Activated CD4-positive, alpha-beta memory T cell treated with anti-CD3 and anti-CD28 coated beads for 36 hours (primary cell): ENCODE measurements around the gene RALGAPB. TPM values are rescaled to one million over a fixed set of nuclear protein-coding genes. Genes with fewer than 3 reads are reported as not detected.
"Not testable (repeated sequence)": the region's sequence is repeated elsewhere in the genome, so short reads cannot be mapped to it uniquely, and the experiment has no call there.

ENCODE experiments used
- CTCF ChIA-PET: fragments of 350-600 bp; sonication (Branson Sonifier 250); formaldehyde crosslinking; loops from one replicate; lab custom pipeline; 2021; ENCODE audit warnings: antibody characterized with exemption, inconsistent platforms; lab: Charles Lee
- POLR2A ChIA-PET: fragments of 350-600 bp; sonication (Branson Sonifier 250); formaldehyde crosslinking; loops from one replicate; lab custom pipeline; 2021; ENCODE audit warnings: antibody characterized with exemption; lab: Charles Lee
- DNase-seq: peaks from one replicate; pipeline ENCODE4 v3.0.0-alpha.2; 2020
- H3K27ac Mint-ChIP-seq: one replicate; pipeline ENCODE4 v1.8.0; 2021; ENCODE audit warnings: mixed read lengths
- H3K27me3 Mint-ChIP-seq: one replicate; pipeline ENCODE4 v1.8.0; 2021; ENCODE audit warnings: mixed read lengths
- H3K36me3 Mint-ChIP-seq: one replicate; pipeline ENCODE4 v1.8.0; 2021; ENCODE audit warnings: mixed read lengths
- H3K4me1 Mint-ChIP-seq: one replicate; pipeline ENCODE4 v1.8.0; 2021; ENCODE audit warnings: low read depth, mixed read lengths
- H3K4me3 Mint-ChIP-seq: one replicate; pipeline ENCODE4 v1.8.0; 2021; ENCODE audit warnings: mild to moderate bottlenecking, mixed read lengths
- H3K9me3 Mint-ChIP-seq: one replicate; pipeline ENCODE4 v1.8.0; 2021; ENCODE audit warnings: mixed read lengths
- intact Hi-C: fragments of 100-400 bp; cut with micrococcal nuclease; formaldehyde crosslinking; loops from one replicate; pipeline ENCODE4 v1.15.1; 2023
- total RNA-seq, 2 experiments: library from RNA; stranded (reverse); gene quantifications; one replicate each; pipeline ENCODE4 v1.2.3, GENCODE V29; 2021

The RALGAPB gene
- total RNA-seq, 2 experiments from 2014 or later = 25.7 to 25.8 TPM

GRCh38 chr20:38461569-38461968 lies 11.1 kb upstream of the RALGAPB start:
- POLR2A ChIA-PET, H3K27me3 Mint-ChIP-seq, H3K27ac Mint-ChIP-seq, H3K4me3 Mint-ChIP-seq, CTCF ChIA-PET, H3K4me1 Mint-ChIP-seq, DNase-seq, H3K9me3 Mint-ChIP-seq, H3K36me3 Mint-ChIP-seq, intact Hi-C loops: not testable (repeated sequence)

GRCh38 chr20:38466171-38466570 lies 6.5 kb upstream of the RALGAPB start:
- POLR2A ChIA-PET = no interaction called here
- intact Hi-C loops = no loop called here
- CTCF ChIA-PET = no interaction called here
- H3K4me3 Mint-ChIP-seq = no peak overlapping the region
- no peak for DNase-seq
- no peaks in the 10 kb centered on the region for H3K9me3 Mint-ChIP-seq
- H3K27me3 Mint-ChIP-seq = no peaks in the 10 kb centered on the region
- H3K36me3 Mint-ChIP-seq = no peaks in the 10 kb centered on the region
- H3K4me1 Mint-ChIP-seq = no peaks in the 10 kb centered on the region
- no peak overlapping the region for H3K27ac Mint-ChIP-seq

DNA sequence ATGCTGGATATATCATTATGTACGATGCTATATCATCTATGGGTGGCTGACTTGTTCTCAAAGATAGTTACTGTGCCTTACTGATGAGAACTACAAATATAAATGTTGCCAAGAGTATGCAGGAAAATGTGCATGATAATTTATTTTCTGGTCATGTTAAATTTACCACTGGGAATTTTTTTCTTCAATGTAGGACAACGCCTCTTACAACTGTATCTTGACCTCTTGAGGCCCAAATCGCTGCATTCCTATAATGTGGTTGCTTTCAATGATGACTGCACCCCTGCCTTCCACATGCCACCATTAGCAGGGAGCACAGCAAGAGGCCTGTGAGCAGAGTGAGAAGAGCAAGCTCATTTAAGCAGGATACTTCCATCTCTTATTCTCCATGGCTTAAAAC lies 5.7 kb upstream of the RALGAPB start:
- POLR2A ChIA-PET = no interaction called here
- Mint-ChIP-seq H3K36me3 (no peaks in the 10 kb centered on the region), H3K9me3 (no peaks in the 10 kb centered on the region), H3K4me1 (peaks cover 4% of the 10 kb centered on the region), H3K27me3 (no peaks in the 10 kb centered on the region), H3K4me3 (no peak overlapping the region), H3K27ac (no peak overlapping the region)
- DNase-seq = no peak
- CTCF ChIA-PET = interaction anchor here (1.5 kb wide), 1 partner anchor 22 kb away, joined by 3 read pairs; no protein-coding TSS in a partner anchor
- intact Hi-C loops = no loop called here

- Mint-ChIP-seq H3K9me3 (no peaks in the 10 kb centered on the region), H3K27ac (no peak overlapping the region), H3K27me3 (no peaks in the 10 kb centered on the region), H3K36me3 (no peaks in the 10 kb centered on the region), H3K4me3 (no peak overlapping the region), H3K4me1 (peaks cover 36% of the 10 kb centered on the region)
- intact Hi-C loops = no loop called here
- CTCF ChIA-PET = interaction anchor here (3.4 to 7.1 kb wide), 2 partner anchors 24 to 37 kb away, joined by 38 to 68 read pairs; partner anchors contain the start of gene SNHG17
- DNase-seq = no peak
- POLR2A ChIA-PET = interaction anchor here (1.0 kb wide), 1 partner anchor 36 kb away, joined by 3 read pairs; the partner anchor contains the start of gene SNHG17
Observed at GRCh38 chr20:38471245-38471644, 1.4 kb upstream of the RALGAPB start.

DNA sequence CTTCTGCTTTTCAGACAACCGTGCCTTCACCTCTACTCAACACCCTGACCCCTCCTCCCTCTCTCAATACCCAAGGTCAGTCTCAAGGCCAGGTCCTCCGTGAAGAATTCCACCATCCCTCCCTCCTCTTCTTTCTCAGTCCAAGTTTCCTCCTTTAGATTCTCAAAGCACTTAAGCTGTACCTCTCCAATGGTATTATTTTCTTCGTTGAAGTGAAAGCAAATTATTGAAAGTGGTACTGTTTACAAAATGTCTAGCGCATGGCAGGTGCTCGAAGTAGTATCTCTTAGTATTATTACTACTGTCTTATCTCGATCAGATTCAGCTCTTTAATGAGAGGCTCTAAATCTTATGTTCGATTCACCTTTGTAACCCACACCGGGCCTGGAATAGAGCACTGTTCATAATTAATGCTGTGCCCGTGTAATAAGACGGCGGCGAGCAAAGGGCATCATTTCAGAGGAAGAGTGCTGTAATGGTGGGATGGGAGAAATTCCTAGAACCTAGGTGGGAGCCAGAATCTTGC lies 593 bp upstream of the RALGAPB start:
- peak overlapping the region; percentile 84 for H3K4me3 Mint-ChIP-seq
- CTCF ChIA-PET = interaction anchor here (0.8 to 7.1 kb wide), 12 partner anchors 9 to 430 kb away, joined by 3 to 68 read pairs (median 4); partner anchors contain the start of gene SNHG17
- intact Hi-C loops = loop anchor here (1.0 kb wide), 4 partner anchors 26 to 454 kb away; partner anchors contain the start of genes FAM83D, RPRD1B, SNHG17 and TTI1

GRCh38 chr20:38473367-38473795 lies 738 bp downstream of the RALGAPB start:
- Mint-ChIP-seq H3K4me3 (peak overlapping the region; percentile 84), H3K9me3 (no peaks in the 10 kb centered on the region), H3K4me1 (peaks cover 50% of the 10 kb centered on the region), H3K27ac (no peak overlapping the region), H3K36me3 (no peaks in the 10 kb centered on the region), H3K27me3 (no peaks in the 10 kb centered on the region)
- intact Hi-C loops = no loop called here
- DNase-seq = no peak
- POLR2A ChIA-PET = interaction anchor here (1.0 to 2.1 kb wide), 3 partner anchors 27 to 61 kb away, joined by 3 to 13 read pairs (median 13); partner anchors contain the start of gene SNHG17
- CTCF ChIA-PET = interaction anchor here (0.7 to 7.1 kb wide), 8 partner anchors 13 to 117 kb away, joined by 3 to 68 read pairs (median 6); partner anchors contain the start of gene SNHG17

More for the DNA sequence above, 593 bp upstream of the RALGAPB start:
- no peak for DNase-seq
- Mint-ChIP-seq H3K4me1 (peaks cover 39% of the 10 kb centered on the region), H3K27me3 (no peaks in the 10 kb centered on the region), H3K27ac (peak overlapping the region; percentile 84), H3K9me3 (no peaks in the 10 kb centered on the region), H3K36me3 (no peaks in the 10 kb centered on the region)
- POLR2A ChIA-PET = interaction anchor here (1.5 to 2.1 kb wide), 3 partner anchors 25 to 37 kb away, joined by 4 to 13 read pairs (median 13); partner anchors contain the start of gene SNHG17

DNA sequence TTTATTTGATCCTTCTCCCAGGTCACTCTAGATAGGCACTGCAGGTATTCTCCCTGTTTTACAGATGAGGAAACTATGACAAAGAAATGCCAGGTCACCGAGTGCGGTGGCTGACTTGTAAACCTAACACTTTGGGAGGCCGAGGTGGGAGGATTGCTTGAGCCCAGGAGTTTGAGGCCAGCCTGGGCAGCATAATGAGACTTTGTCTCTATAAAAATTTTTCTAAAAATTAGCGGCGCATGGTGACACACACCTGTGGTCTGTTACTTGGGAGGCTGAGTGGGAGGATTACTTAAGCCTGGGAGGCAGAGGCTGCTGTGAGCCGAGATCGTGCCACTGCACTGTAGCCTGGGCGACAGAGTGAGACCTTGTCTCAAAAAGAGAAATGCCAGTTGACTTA lies 5.1 kb downstream of the RALGAPB start:
- no peaks in the 10 kb centered on the region for H3K27me3 Mint-ChIP-seq
- intact Hi-C loops = no loop called here
- no peaks in the 10 kb centered on the region for H3K9me3 Mint-ChIP-seq
- H3K27ac Mint-ChIP-seq = no peak overlapping the region
- peaks cover 50% of the 10 kb centered on the region for H3K4me1 Mint-ChIP-seq
- no peak overlapping the region for H3K4me3 Mint-ChIP-seq
- no peak for DNase-seq
- CTCF ChIA-PET = no interaction called here
- H3K36me3 Mint-ChIP-seq = peaks cover 6% of the 10 kb centered on the region
- POLR2A ChIA-PET = no interaction called here

DNA sequence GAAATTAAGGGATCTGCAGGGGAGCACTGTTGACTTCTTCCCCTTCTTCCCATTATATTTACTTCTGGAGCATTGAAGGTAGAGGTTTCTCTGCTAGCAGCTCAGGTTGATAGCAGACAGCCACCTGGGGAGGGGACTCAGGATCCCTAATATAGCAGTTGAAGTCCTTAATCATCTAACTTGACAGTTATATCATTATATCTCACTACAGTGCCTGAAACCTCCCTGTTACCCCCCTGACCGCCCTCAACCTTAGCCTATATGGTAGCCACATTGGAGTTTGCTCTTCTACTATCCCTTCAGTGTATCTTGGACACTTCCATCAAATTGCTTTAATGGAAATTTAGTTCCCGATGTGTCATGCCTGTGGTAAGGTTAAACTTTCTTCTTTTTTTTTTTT lies 7.0 kb downstream of the RALGAPB start:
- Mint-ChIP-seq H3K27ac (no peak overlapping the region), H3K27me3 (no peaks in the 10 kb centered on the region), H3K4me1 (peaks cover 36% of the 10 kb centered on the region), H3K4me3 (no peak overlapping the region), H3K36me3 (peaks cover 6% of the 10 kb centered on the region), H3K9me3 (no peaks in the 10 kb centered on the region)
- intact Hi-C loops = no loop called here
- DNase-seq = no peak
- CTCF ChIA-PET = interaction anchor here (1.1 kb wide), 1 partner anchor 33 kb away, joined by 4 read pairs; no protein-coding TSS in a partner anchor
- POLR2A ChIA-PET = no interaction called here

DNA sequence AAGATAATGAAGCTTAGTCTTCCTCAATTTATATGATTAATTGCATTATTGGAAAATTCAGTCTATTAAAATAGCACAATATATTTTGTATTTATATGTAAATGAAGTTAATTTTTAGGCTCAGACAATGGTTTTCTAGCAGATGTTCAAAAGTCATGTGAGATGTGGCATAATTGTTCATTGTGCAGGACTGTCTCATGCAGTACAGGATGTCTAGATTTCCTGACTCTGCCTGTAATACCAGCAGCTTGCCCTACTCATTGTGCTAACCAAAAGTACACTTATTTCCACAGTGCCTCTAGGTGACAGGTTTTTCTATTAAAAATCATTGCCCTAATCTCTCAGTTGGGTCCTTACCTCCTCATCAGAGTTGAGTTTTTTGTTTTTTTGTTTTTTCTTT lies 12.4 kb downstream of the RALGAPB start:
- Mint-ChIP-seq H3K9me3 (no peaks in the 10 kb centered on the region), H3K36me3 (peaks cover 16% of the 10 kb centered on the region), H3K27ac (no peak overlapping the region), H3K4me3 (no peak overlapping the region), H3K27me3 (no peaks in the 10 kb centered on the region), H3K4me1 (peaks cover 9% of the 10 kb centered on the region)
- CTCF ChIA-PET = no interaction called here
- DNase-seq = no peak
- intact Hi-C loops = no loop called here
- POLR2A ChIA-PET = no interaction called here

DNA sequence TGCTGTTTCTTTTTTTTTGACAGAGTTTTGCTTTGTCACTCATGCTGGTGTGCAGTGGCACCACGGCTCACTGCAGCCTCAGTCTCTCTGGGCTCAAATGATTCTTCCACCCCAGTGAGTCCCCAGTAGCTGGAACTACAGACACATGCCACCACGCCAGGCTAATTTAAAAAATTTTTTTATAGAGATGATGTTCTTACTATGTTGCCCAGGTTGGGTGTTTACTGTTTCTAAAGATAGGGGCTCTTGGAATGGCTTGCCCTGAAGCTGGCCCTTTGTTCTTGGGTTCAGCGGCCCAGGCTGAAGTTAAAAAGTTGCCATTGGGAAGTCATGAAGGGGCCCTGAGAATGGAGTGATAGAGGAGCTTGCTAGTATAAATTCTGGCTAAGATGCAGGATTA lies 16.5 kb downstream of the RALGAPB start:
- no peaks in the 10 kb centered on the region for H3K27me3 Mint-ChIP-seq
- H3K4me1 Mint-ChIP-seq = peaks cover 6% of the 10 kb centered on the region
- POLR2A ChIA-PET = no interaction called here
- DNase-seq = no peak
- no peaks in the 10 kb centered on the region for H3K9me3 Mint-ChIP-seq
- no peak overlapping the region for H3K27ac Mint-ChIP-seq
- H3K36me3 Mint-ChIP-seq = peaks cover 26% of the 10 kb centered on the region
- CTCF ChIA-PET = interaction anchor here (0.9 to 1.2 kb wide), 2 partner anchors 17 to 21 kb away, joined by 3 to 4 read pairs; partner anchors contain the start of gene RALGAPB
- intact Hi-C loops = no loop called here
- H3K4me3 Mint-ChIP-seq = no peak overlapping the region

DNA sequence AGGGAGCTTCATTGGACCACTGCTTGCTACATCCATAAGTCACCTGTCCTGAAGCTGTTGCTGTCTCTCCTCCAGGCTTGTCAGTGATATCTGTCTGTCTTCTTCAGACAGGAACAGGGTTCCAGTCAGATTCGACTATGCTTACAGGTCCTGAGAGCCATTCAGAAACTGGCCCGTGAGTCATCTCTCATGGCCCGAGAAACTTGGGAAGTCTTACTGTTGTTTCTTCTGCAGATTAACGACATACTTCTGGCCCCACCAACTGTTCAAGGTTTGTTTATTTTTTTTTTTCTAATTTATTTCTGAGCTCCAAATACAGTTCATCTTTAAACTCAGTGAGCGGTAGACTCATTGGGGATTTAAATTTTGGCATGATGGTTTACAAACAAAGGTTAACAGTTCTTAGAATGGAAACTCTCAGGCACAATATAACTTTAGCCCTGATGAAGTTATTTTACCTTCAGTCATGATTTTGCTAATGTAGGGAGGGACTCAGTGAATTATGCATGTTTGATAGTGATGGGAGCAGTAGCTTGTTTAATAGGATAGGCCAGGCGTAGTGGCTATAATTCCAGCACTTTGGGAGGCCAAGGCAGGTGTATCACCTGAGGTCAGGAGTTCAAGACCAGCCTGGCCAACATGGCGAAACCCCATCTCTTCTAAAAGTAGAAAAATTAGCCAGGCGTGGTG lies 24.7 kb downstream of the RALGAPB start:
- intact Hi-C loops = no loop called here
- no peaks in the 10 kb centered on the region for H3K4me1 Mint-ChIP-seq
- POLR2A ChIA-PET = no interaction called here
- H3K27ac Mint-ChIP-seq = no peak overlapping the region
- H3K27me3 Mint-ChIP-seq = no peaks in the 10 kb centered on the region
- H3K9me3 Mint-ChIP-seq = no peaks in the 10 kb centered on the region
- H3K36me3 Mint-ChIP-seq = peaks cover 41% of the 10 kb centered on the region
- CTCF ChIA-PET = interaction anchor here (0.9 kb wide), 1 partner anchor 63 kb away, joined by 3 read pairs; the partner anchor contains the start of gene SNHG17
- no peak for DNase-seq
- no peak overlapping the region for H3K4me3 Mint-ChIP-seq

GRCh38 chr20:38498909-38499308 lies 26.3 kb downstream of the RALGAPB start:
- Mint-ChIP-seq H3K4me1 (no peaks in the 10 kb centered on the region), H3K9me3 (no peaks in the 10 kb centered on the region), H3K27ac (no peak overlapping the region), H3K4me3 (no peak overlapping the region), H3K27me3 (no peaks in the 10 kb centered on the region), H3K36me3 (peaks cover 41% of the 10 kb centered on the region)
- no peak for DNase-seq
- POLR2A ChIA-PET = no interaction called here
- CTCF ChIA-PET = no interaction called here
- intact Hi-C loops = no loop called here
